ENCODE measurements around the gene SLC7A9. TPM values are rescaled to one million over a fixed set of nuclear protein-coding genes. Genes with fewer than 3 reads are reported as not detected.

The SLC7A9 gene
- total RNA-seq, 4 donors from 2014 or later, result 1.1 TPM; not detected in 3

DNA sequence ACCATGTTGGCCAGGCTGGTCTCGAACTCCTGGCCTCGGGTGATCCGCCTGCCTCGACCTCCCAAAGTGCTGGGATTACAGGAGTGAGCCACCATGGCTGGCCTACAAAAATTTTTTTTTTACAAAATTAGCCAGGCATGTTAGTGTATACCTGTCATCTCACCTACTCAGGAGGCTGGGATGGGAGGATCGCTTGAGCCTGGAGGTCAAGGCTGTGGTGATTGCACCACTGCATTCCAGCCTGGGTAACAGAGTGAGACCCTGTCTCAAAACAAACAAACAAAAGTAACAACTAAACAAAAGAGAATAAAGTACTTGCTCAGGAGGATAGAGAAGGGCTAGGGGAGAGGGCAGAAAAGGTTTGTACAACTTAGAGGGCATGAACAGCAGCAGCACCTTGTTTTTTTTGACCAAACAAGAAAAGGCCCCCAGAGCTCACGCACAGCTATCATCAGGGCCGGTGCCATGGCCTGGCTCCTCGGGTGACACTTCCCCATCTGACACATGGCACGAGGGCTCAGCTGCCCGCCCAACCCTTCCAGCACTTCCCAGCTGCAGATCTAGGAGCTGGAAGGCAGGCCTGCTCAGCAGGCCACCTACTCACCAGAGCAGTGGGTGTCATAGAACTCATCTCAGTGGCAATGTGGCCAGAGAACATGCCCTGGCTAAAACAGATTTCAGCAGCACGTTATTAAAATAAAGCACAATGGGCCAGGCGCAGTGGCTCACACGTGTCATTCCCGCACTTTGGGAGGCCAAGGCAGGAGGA lies 8.6 kb upstream of the SLC7A9 start:
- H3K27ac ChIP-seq, result no peak overlapping the region
- TF ChIP-seq, protein P1, sequence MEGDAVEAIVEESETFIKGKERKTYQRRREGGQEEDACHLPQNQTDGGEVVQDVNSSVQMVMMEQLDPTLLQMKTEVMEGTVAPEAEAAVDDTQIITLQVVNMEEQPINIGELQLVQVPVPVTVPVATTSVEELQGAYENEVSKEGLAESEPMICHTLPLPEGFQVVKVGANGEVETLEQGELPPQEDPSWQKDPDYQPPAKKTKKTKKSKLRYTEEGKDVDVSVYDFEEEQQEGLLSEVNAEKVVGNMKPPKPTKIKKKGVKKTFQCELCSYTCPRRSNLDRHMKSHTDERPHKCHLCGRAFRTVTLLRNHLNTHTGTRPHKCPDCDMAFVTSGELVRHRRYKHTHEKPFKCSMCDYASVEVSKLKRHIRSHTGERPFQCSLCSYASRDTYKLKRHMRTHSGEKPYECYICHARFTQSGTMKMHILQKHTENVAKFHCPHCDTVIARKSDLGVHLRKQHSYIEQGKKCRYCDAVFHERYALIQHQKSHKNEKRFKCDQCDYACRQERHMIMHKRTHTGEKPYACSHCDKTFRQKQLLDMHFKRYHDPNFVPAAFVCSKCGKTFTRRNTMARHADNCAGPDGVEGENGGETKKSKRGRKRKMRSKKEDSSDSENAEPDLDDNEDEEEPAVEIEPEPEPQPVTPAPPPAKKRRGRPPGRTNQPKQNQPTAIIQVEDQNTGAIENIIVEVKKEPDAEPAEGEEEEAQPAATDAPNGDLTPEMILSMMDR (IDR thresholded peaks at IDR 0.05), result no peak
- TF ChIP-seq POLR2A (IDR thresholded peaks at IDR 0.05), result no peak
- no peak overlapping the region for H3K4me3 ChIP-seq
- no peaks in the 10 kb centered on the region for H3K9me3 ChIP-seq
- no peaks in the 10 kb centered on the region for H3K27me3 ChIP-seq
- H3K36me3 ChIP-seq, result no peaks in the 10 kb centered on the region
- intact Hi-C loops (cut with DNase I; ENCODE audit: low total_unique reads), result no loop called here
- H3K4me1 ChIP-seq, result no peaks in the 10 kb centered on the region
- DNase-seq, result no peak

DNA sequence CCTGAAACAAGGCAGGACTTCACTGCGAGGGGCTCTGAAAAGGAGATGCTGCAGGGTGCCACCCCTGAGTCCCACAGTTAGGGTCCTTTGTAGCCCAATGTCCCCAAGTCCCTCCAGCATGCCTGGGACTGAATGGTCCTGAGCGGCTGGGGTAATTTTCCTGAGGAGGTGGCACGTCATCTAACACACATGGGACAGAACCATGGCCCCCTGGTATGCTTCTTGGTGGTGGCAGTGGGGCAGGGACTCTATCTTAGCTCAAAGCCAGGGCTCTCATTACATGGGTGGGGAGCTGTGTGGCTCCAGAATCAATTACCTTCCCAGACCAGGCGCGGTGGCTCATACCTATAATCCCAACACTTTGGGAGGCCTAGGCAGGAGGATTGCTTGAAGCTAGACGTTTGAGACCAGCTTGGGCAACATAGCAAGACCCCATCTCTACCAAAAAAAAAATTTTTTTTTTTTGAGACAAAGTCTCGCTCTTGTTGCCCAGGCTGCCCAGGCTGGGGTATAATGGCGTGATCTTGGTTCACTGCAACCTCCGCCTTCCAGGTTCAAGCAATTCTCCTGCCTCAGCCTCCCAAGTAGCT lies 7.9 kb upstream of the SLC7A9 start:
- DNase-seq, result no peak
- H3K27me3 ChIP-seq, result no peaks in the 10 kb centered on the region
- intact Hi-C loops (cut with DNase I; ENCODE audit: low total_unique reads), result no loop called here
- no peaks in the 10 kb centered on the region for H3K36me3 ChIP-seq
- H3K4me1 ChIP-seq, result no peaks in the 10 kb centered on the region
- H3K4me3 ChIP-seq, result no peak overlapping the region
- H3K9me3 ChIP-seq, result no peaks in the 10 kb centered on the region
- no peak overlapping the region for H3K27ac ChIP-seq
- TF ChIP-seq, protein P1 (IDR thresholded peaks at IDR 0.05), result no peak
- no peak for TF ChIP-seq POLR2A (IDR thresholded peaks at IDR 0.05)

DNA sequence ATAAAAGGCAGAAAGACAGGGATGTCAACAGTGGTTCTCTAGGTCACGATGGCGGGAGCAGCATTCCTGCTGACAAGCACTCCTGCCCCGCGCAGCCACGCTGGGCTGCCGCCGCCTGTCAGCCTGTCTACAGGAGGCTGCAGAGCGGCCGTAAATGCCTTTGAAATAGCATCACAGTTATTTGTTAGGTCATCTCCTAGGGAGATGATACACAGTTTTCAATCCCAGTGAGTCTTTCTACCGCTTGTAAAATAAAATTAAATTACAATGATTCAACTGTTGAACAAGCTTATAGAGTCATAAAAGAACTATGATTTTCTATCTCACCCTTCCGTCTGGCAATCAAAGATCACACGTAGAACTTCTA lies 7.3 kb upstream of the SLC7A9 start:
- no peak overlapping the region for H3K27ac ChIP-seq

DNA sequence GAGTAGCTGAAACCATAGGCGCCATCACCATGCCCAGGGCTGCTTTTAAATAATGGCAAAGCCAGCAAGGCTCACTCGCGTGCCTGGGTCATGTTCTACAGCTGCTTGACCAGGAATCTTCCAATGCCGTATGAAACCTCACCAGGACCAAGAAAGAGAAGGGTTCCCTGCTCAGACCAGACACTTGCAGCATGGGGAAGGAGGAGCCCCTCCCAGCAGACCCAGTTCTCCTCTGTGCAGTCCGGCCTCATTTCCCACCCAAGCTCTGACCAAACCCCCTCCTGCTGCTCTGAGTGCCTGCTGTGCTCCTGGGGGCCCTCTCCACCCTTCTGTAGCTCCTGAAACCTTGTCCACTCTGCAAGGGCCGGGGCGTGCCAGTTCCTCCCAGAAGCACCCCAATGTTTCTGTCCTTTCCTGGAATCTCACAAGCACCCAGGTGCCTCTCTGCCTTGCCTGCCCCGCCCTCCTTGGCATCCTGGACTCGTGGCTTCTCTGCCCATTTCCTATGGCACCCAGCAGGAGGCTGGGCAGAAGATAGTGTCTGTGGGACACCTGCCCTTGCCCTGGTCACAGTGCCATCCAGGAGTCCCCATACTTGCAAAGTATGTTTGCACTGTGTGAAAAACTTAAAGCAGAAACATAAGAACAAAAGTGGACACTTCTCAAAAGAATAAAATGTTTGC lies 6.8 kb upstream of the SLC7A9 start:
- intact Hi-C loops (cut with DNase I; ENCODE audit: low total_unique reads), result no loop called here
- no peaks in the 10 kb centered on the region for H3K27me3 ChIP-seq
- H3K9me3 ChIP-seq, result no peaks in the 10 kb centered on the region

More for the DNA sequence above, 7.3 kb upstream of the SLC7A9 start:
- Histone ChIP-seq H3K4me3 (no peak overlapping the region), H3K36me3 (no peaks in the 10 kb centered on the region), H3K27me3 (no peaks in the 10 kb centered on the region), H3K9me3 (no peaks in the 10 kb centered on the region), H3K4me1 (no peaks in the 10 kb centered on the region)
- TF ChIP-seq, protein P1 (IDR thresholded peaks at IDR 0.05), result no peak
- no peak for TF ChIP-seq POLR2A (IDR thresholded peaks at IDR 0.05)
- intact Hi-C loops (cut with DNase I; ENCODE audit: low total_unique reads), result no loop called here
- no peak for DNase-seq

More for the DNA sequence above, 6.8 kb upstream of the SLC7A9 start:
- H3K36me3 ChIP-seq, result no peaks in the 10 kb centered on the region
- no peaks in the 10 kb centered on the region for H3K4me1 ChIP-seq
- H3K27ac ChIP-seq, result no peak overlapping the region
- TF ChIP-seq, protein P1 (IDR thresholded peaks at IDR 0.05), result no peak
- TF ChIP-seq POLR2A (IDR thresholded peaks at IDR 0.05), result no peak
- DNase-seq, result no peak
- H3K4me3 ChIP-seq, result no peak overlapping the region
